Lower leg skin (tissue), 3 donors: ENCODE results near the gene KCNJ14.

Source experiments
- POLR2A ChIP-seq, 2 donors: fragments of 450-650 bp; IDR thresholded peaks; one replicate each; pipeline ENCODE4 v1.6.1; 2016 to 2017; ENCODE audit warnings: antibody characterized with exemption in 2 of 2, mild to moderate bottlenecking in 1 of 2, moderate library complexity in 1 of 2
- TF ChIP-seq, protein P1 (sequence below), 3 donors: fragments of 450-650 bp; IDR thresholded peaks; one replicate each; pipeline ENCODE4 v1.5.1; 2016; ENCODE audit warnings: antibody characterized with exemption in 3 of 3, mild to moderate bottlenecking in 3 of 3, moderate library complexity in 2 of 3

DNA sequence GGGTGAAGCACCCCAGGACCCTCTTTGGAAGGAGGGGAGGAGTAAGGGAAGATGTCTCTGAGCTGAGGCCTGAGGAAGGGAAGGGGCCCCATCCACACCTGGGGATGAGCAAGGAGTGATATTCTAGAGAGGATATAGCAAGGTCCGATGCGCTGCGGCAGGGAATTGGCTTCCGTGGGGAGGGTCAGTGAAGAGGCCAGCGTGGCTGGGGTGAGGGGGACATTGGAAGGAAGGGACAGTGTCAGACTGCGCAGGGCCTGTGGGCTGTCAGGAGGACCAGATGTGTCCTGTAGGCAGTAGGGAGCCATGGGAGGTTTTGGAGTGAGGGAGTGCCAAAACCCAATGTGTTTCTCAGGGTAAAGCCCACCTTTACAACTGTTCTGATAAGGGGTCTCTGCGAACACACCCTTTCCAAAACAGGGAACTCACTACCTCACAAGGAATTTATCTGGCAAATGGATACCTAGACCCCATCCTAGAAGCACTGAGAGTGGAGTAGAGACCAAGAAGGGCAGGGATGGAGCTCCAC, 52.6 kb downstream of the KCNJ14 start:
- TF ChIP-seq, protein P1, sequence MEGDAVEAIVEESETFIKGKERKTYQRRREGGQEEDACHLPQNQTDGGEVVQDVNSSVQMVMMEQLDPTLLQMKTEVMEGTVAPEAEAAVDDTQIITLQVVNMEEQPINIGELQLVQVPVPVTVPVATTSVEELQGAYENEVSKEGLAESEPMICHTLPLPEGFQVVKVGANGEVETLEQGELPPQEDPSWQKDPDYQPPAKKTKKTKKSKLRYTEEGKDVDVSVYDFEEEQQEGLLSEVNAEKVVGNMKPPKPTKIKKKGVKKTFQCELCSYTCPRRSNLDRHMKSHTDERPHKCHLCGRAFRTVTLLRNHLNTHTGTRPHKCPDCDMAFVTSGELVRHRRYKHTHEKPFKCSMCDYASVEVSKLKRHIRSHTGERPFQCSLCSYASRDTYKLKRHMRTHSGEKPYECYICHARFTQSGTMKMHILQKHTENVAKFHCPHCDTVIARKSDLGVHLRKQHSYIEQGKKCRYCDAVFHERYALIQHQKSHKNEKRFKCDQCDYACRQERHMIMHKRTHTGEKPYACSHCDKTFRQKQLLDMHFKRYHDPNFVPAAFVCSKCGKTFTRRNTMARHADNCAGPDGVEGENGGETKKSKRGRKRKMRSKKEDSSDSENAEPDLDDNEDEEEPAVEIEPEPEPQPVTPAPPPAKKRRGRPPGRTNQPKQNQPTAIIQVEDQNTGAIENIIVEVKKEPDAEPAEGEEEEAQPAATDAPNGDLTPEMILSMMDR (IDR thresholded peaks at IDR 0.05): no peak
- no peak for TF ChIP-seq POLR2A (IDR thresholded peaks at IDR 0.05)
